IPS-15b (cell line): ENCODE data around the gene S100P.

Experiments
- H3K27me3 ChIP-seq: one replicate; pipeline ENCODE4 v1.6.1; 2013; ENCODE audit warnings: low read length; ENCODE audit not compliant: control insufficient read depth, insufficient read depth
- H3K36me3 ChIP-seq: one replicate; pipeline ENCODE4 v1.6.1; 2013; ENCODE audit warnings: low read length; ENCODE audit not compliant: control insufficient read depth, insufficient read depth
- H3K4me1 ChIP-seq: one replicate; pipeline ENCODE4 v1.6.1; 2013; ENCODE audit warnings: mild to moderate bottlenecking, low read length; ENCODE audit not compliant: control insufficient read depth, insufficient read depth
- H3K4me3 ChIP-seq: one replicate; pipeline ENCODE4 v1.5.1; 2013; ENCODE audit warnings: low read depth, low read length
- H3K9ac ChIP-seq: one replicate; pipeline ENCODE4 v1.6.1; 2013; ENCODE audit warnings: low read depth, mild to moderate bottlenecking, low read length
- H3K9me3 ChIP-seq: one replicate; pipeline ENCODE4 v1.6.1; 2013; ENCODE audit warnings: mild to moderate bottlenecking, low read length; ENCODE audit not compliant: control insufficient read depth, insufficient read depth

The S100P gene

GRCh38 chr4:6731780-6732179 is 38.1 kb downstream of the S100P start:
- H3K4me1 ChIP-seq: no peaks in the 10 kb centered on the region
- no peaks in the 10 kb centered on the region for H3K27me3 ChIP-seq
- no peaks in the 10 kb centered on the region for H3K36me3 ChIP-seq
- no peak overlapping the region for H3K4me3 ChIP-seq
- H3K9me3 ChIP-seq: no peaks in the 10 kb centered on the region
- no peak overlapping the region for H3K9ac ChIP-seq

- H3K36me3 ChIP-seq: no peaks in the 10 kb centered on the region
- H3K4me3 ChIP-seq: no peak overlapping the region
- H3K9ac ChIP-seq: no peak overlapping the region
- H3K4me1 ChIP-seq: no peaks in the 10 kb centered on the region
- no peaks in the 10 kb centered on the region for H3K9me3 ChIP-seq
- no peaks in the 10 kb centered on the region for H3K27me3 ChIP-seq
Measured at GRCh38 chr4:6732441-6733357, 39.0 kb downstream of the S100P start.

- Histone ChIP-seq H3K27me3 (no peaks in the 10 kb centered on the region), H3K4me3 (no peak overlapping the region), H3K36me3 (no peaks in the 10 kb centered on the region), H3K9me3 (no peaks in the 10 kb centered on the region), H3K9ac (no peak overlapping the region), H3K4me1 (no peaks in the 10 kb centered on the region)
Measured at GRCh38 chr4:6733358-6734164, 39.9 kb downstream of the S100P start.

DNA sequence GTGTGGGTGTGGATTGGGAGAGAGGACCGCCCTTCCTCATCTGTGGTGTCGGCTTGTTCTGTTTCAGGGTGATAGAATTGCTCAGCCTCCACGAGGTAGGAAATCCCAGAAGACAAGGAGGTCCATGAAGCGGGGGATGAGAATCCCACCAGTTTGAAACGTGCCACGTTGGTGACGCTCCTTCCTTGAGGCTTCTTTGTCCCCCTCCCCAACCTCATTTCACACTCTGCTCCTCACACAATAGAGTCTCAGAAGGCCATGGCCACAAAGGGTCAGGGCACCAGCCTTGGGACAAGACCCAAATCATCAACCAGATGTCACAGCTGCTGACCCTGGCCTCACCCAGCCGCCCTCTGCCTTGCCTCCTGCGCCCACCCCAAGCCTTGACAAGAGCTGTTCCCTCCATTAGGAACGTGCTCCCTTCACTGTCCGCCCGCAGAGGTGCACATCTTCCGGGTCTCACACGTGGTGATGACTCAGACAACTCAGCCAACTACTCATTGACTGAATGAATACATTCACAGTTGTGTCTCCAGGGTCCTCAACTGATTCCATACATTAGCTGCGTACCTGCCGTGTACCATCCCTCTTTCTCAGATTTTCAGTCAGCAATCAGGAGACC is 40.6 kb downstream of the S100P start:
- Histone ChIP-seq H3K36me3 (no peaks in the 10 kb centered on the region), H3K4me1 (no peaks in the 10 kb centered on the region), H3K9ac (no peak overlapping the region), H3K9me3 (no peaks in the 10 kb centered on the region), H3K4me3 (no peak overlapping the region), H3K27me3 (no peaks in the 10 kb centered on the region)

- Histone ChIP-seq H3K27me3 (no peaks in the 10 kb centered on the region), H3K9ac (no peak overlapping the region), H3K36me3 (no peaks in the 10 kb centered on the region), H3K9me3 (no peaks in the 10 kb centered on the region), H3K4me1 (no peaks in the 10 kb centered on the region), H3K4me3 (no peak overlapping the region)
Measured at GRCh38 chr4:6739920-6740319, 46.2 kb downstream of the S100P start.

GRCh38 chr4:6740347-6740746 is 46.7 kb downstream of the S100P start:
- no peaks in the 10 kb centered on the region for H3K4me1 ChIP-seq
- H3K36me3 ChIP-seq: no peaks in the 10 kb centered on the region
- no peak overlapping the region for H3K4me3 ChIP-seq
- no peaks in the 10 kb centered on the region for H3K27me3 ChIP-seq
- H3K9ac ChIP-seq: no peak overlapping the region
- no peaks in the 10 kb centered on the region for H3K9me3 ChIP-seq

- no peaks in the 10 kb centered on the region for H3K27me3 ChIP-seq
- no peaks in the 10 kb centered on the region for H3K4me1 ChIP-seq
- no peak overlapping the region for H3K4me3 ChIP-seq
- H3K9me3 ChIP-seq: no peaks in the 10 kb centered on the region
- no peak overlapping the region for H3K9ac ChIP-seq
- H3K36me3 ChIP-seq: no peaks in the 10 kb centered on the region
Measured at GRCh38 chr4:6742507-6742906, 48.8 kb downstream of the S100P start.

DNA sequence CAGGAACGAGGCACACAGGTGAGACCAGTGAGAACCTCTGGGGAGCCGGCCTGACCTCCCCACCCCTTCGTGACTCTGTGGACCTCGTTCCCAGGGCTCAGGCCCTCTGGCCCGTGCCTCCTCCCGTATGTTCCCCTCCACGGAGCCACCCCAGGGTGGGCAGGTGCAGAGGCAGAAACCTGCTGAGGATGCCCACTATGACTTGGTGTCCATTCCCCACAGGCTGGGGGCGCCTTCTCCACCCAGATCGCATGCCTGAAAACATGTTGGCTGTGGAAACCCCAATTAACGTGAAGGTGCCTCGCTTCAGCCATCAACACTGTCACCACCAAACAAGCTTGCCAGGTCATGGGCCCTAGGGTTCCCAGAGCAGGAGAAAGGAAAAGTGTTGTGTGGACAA is 49.3 kb downstream of the S100P start:
- no peaks in the 10 kb centered on the region for H3K4me1 ChIP-seq
- H3K9me3 ChIP-seq: no peaks in the 10 kb centered on the region
- H3K27me3 ChIP-seq: no peaks in the 10 kb centered on the region

More for the DNA sequence above, 49.3 kb downstream of the S100P start:
- no peak overlapping the region for H3K9ac ChIP-seq
- no peak overlapping the region for H3K4me3 ChIP-seq
- H3K36me3 ChIP-seq: no peaks in the 10 kb centered on the region
